Left hindlimb (tissue), 1 donor: ENCODE data around the gene ZNF189.

Experiments
- DNase-seq: peaks from one replicate; pipeline ENCODE4 v3.0.0-alpha.2; 2018

ZNF189 gene

GRCh38 chr9:101455656-101456240, 57.1 kb downstream of the ZNF189 start:
- DNase-seq, result no peak

- DNase-seq, result no peak
These were observed 58.4 kb downstream of the ZNF189 start for GRCh38 chr9:101457003-101457402.

GRCh38 chr9:101458963-101459631, 60.4 kb downstream of the ZNF189 start:
- no peak for DNase-seq
